SKM-1 treated with dmso at 0.1 percent for 144 hours (cell line): ENCODE results near the gene B4GALT3.
"Not testable (repeated sequence)": the region's sequence is repeated elsewhere in the genome, so short reads cannot be mapped to it uniquely, and the experiment has no call there.

ENCODE experiments used
- DNase-seq: peaks from one replicate; lab custom pipeline; 2025; ENCODE audit not compliant: unreplicated experiment; lab: John Stamatoyannopoulos, UW

The B4GALT3 gene

GRCh38 chr1:161177112-161177935 lies at the start of gene B4GALT3:
TSS of gene B4GALT3 (minus strand) at chr1:161177507. CDS start at chr1:161176060, 1,447 bp downstream.
- peak; percentile 88 for DNase-seq

- DNase-seq, result no peak
Observed at GRCh38 chr1:161226759-161227158, 49.5 kb upstream of the B4GALT3 start.

GRCh38 chr1:161226320-161226711 lies 49.0 kb upstream of the B4GALT3 start:
- DNase-seq, result no peak

- DNase-seq, result peak; percentile 100
Observed at GRCh38 chr1:161225534-161226319, 48.4 kb upstream of the B4GALT3 start, which contains the start of gene TOMM40L. TSS of gene TOMM40L (plus strand) at chr1:161226060. CDS start at chr1:161226490, 430 bp downstream.

- no peak for DNase-seq
Observed at GRCh38 chr1:161225178-161225533, 47.8 kb upstream of the B4GALT3 start.

- DNase-seq, result not testable (repeated sequence)
Observed at GRCh38 chr1:161224695-161225087, 47.4 kb upstream of the B4GALT3 start.

GRCh38 chr1:161223805-161224694 lies 46.7 kb upstream of the B4GALT3 start:
- no peak for DNase-seq

GRCh38 chr1:161222175-161223019 lies 45.1 kb upstream of the B4GALT3 start:
- no peak for DNase-seq

- DNase-seq, result no peak
Observed at GRCh38 chr1:161220002-161220401, 42.7 kb upstream of the B4GALT3 start.

GRCh38 chr1:161219078-161219892 lies 42.0 kb upstream of the B4GALT3 start:
- DNase-seq, result no peak

GRCh38 chr1:161218301-161219077 lies 41.2 kb upstream of the B4GALT3 start:
- no peak for DNase-seq

GRCh38 chr1:161217831-161218230 lies 40.5 kb upstream of the B4GALT3 start:
- DNase-seq, result no peak

- DNase-seq, result peak; percentile 95
Observed at GRCh38 chr1:161216945-161217712, 39.8 kb upstream of the B4GALT3 start.

- DNase-seq, result peak; percentile 81
Observed at GRCh38 chr1:161215076-161215475, 37.8 kb upstream of the B4GALT3 start, which contains the start of gene FCER1G. TSS of gene FCER1G (plus strand) at chr1:161215295. CDS start at chr1:161215322, 27 bp downstream.

GRCh38 chr1:161214369-161214768 lies 37.1 kb upstream of the B4GALT3 start:
- DNase-seq, result peak; percentile 74

- peak; percentile 86 for DNase-seq
Observed at GRCh38 chr1:161209790-161210409, 32.6 kb upstream of the B4GALT3 start.

GRCh38 chr1:161207173-161207572 lies 29.9 kb upstream of the B4GALT3 start:
- no peak for DNase-seq
